ENCODE data around the gene INO80E. TPM values are rescaled to one million over a fixed set of nuclear protein-coding genes. Genes with fewer than 3 reads are reported as not detected.

The INO80E gene
- total RNA-seq, 1 donor from 2014 or later, result 114 TPM

GRCh38 chr16:30049871-30050270 lies 53.8 kb downstream of the INO80E start:
- TF ChIP-seq CTCF (IDR thresholded peaks at IDR 0.05; ENCODE audit: insufficient read depth, low read length, poor library complexity, severe bottlenecking), result no peak
- no peaks in the 10 kb centered on the region for H3K36me3 ChIP-seq (ENCODE audit: control insufficient read depth, insufficient read depth, low read length)
- H3K27me3 ChIP-seq (ENCODE audit: control insufficient read depth, insufficient read depth, low read length), result peaks cover 2% of the 10 kb centered on the region
- H3K4me3 ChIP-seq (ENCODE audit: low read depth, low read length), result no peak overlapping the region
- no peak for DNase-seq (ENCODE audit: low read depth)

DNA sequence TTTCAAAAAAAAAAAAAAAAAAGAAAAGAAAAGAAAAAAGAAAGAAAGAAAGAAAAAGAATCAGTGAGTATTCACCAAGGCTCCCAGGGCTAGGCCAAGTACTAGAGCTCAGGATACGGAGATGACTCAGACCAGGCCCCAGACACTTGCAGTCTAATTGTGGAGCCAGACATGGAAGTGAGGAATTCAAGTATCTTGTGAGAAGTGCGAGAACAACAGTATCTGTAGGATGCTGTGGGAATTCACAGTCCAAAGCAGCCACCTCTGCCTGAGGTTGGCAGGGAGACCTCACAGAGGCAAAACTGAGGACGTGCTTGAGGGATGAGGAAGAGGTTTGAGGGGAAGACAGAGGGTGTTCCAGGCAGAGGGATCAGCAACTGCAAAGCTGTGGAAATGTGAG lies 55.5 kb downstream of the INO80E start:
- no peak for DNase-seq (ENCODE audit: low read depth)

GRCh38 chr16:30052671-30053372 lies 56.8 kb downstream of the INO80E start:
- Histone ChIP-seq H3K36me3 (ENCODE audit: control insufficient read depth, insufficient read depth, low read length) (no peaks in the 10 kb centered on the region), H3K27me3 (ENCODE audit: control insufficient read depth, insufficient read depth, low read length) (no peaks in the 10 kb centered on the region), H3K4me3 (ENCODE audit: low read depth, low read length) (peak overlapping the region; percentile 94)
- TF ChIP-seq CTCF (IDR thresholded peaks at IDR 0.05; ENCODE audit: insufficient read depth, low read length, poor library complexity, severe bottlenecking), result no peak
- DNase-seq (ENCODE audit: low read depth), result peak; percentile 32

More for the DNA sequence above, 55.5 kb downstream of the INO80E start:
- TF ChIP-seq CTCF (IDR thresholded peaks at IDR 0.05; ENCODE audit: insufficient read depth, low read length, poor library complexity, severe bottlenecking), result no peak
- H3K27me3 ChIP-seq (ENCODE audit: control insufficient read depth, insufficient read depth, low read length), result no peaks in the 10 kb centered on the region
- H3K4me3 ChIP-seq (ENCODE audit: low read depth, low read length), result no peak overlapping the region
- H3K36me3 ChIP-seq (ENCODE audit: control insufficient read depth, insufficient read depth, low read length), result no peaks in the 10 kb centered on the region

DNA sequence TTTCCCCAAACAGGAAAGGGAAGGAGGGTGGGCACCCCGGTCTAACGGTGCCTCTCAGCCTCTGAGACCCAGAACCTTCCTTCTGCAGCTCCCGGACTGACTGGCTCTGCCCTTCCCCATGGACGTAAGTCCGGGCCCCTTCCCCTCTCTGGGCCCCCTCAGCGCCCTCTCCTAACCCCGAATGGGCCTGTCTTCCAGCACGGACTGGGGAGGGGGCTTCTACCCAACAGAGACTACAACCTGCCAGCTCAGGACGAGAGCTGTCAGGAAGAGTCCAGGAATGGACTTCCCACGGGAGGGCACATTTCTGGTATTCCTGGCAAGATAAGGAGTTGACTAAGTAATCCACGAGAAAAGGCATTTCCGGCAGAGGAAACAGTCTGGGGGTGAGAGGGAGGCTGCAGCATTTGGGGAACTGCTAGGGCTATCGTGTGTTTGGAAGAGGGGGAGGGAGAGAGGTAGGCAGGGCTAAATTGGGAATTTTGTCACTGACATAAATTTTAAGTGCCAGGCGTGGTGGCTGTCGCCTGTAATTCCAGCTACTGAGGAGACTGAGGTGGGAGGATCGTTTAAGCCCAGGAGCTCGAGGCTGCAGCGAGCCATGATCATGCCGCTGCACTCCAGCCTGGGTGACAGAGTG lies 57.5 kb downstream of the INO80E start:
- DNase-seq (ENCODE audit: low read depth), result no peak
- peak overlapping the region; percentile 94 for H3K4me3 ChIP-seq (ENCODE audit: low read depth, low read length)
- no peaks in the 10 kb centered on the region for H3K36me3 ChIP-seq (ENCODE audit: control insufficient read depth, insufficient read depth, low read length)
- TF ChIP-seq CTCF (IDR thresholded peaks at IDR 0.05; ENCODE audit: insufficient read depth, low read length, poor library complexity, severe bottlenecking), result no peak
- H3K27me3 ChIP-seq (ENCODE audit: control insufficient read depth, insufficient read depth, low read length), result no peaks in the 10 kb centered on the region

DNA sequence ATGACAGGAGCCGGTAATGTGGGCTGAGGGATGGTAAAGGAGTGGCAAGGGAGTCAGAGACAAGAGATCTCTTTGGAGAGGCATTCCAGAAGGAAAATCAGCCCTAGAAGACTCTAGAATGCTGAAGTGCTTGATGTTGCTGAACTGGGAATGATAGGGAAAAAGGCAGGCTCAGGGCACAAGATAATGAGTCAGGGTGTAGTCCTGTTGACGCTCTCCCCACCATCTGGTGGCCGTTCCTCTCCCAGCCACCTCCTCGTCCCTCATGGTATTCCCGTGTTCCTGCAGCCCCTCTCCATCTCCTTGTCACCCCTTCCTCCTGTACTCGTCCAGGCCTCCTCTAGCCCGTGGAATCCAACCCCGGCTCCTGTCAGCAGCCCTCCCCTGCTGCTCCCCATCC lies 58.4 kb downstream of the INO80E start:
- H3K36me3 ChIP-seq (ENCODE audit: control insufficient read depth, insufficient read depth, low read length), result no peaks in the 10 kb centered on the region
- no peaks in the 10 kb centered on the region for H3K27me3 ChIP-seq (ENCODE audit: control insufficient read depth, insufficient read depth, low read length)
- no peak overlapping the region for H3K4me3 ChIP-seq (ENCODE audit: low read depth, low read length)
- no peak for TF ChIP-seq CTCF (IDR thresholded peaks at IDR 0.05; ENCODE audit: insufficient read depth, low read length, poor library complexity, severe bottlenecking)
- DNase-seq (ENCODE audit: low read depth), result no peak
